Measurements from ENCODE around the gene BAZ2A. TPM values are rescaled to one million over a fixed set of nuclear protein-coding genes. Genes with fewer than 3 reads are reported as not detected.

The BAZ2A gene
- total and polyA plus RNA-seq, 7 donors = 14.4 to 91.1 (median 46.6) TPM

DNA sequence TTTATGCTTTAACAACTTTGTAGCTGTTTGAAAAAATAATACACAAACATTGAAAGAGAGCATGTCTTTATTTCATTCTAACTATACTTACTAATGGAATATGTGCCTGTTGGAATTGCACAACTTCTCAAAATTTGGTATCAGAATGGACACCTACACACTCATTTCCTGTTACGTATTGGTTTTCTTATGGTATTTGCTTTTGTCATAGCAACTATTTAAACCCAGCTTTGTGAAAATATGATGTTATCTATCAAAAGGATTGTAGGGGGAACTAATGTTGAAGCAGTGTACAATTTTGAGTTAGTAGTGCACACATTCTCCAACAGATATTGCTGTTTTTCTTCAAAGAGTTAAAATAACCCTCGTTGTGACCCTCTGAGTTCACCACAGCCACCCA is 55.9 kb downstream of the BAZ2A start:
- WGBS, 2 donors = 65 to 71% methylated on average over 2 of the region's 2 CpGs
- Histone ChIP-seq H3K4me3 (no peak overlapping the region), H3K27me3 (no peaks in the 10 kb centered on the region), H3K27ac (no peak overlapping the region), H3K36me3 (peaks cover 0 to 49% (median 17%) of the 10 kb centered on the region in 4 donors), H3K9me3 (no peaks in the 10 kb centered on the region), H3K4me1 (peaks cover 0 to 9% (median 4%) of the 10 kb centered on the region in 4 donors)
- TF ChIP-seq POLR2AphosphoS5 (IDR thresholded peaks at IDR 0.05) = no peak
- TF ChIP-seq, protein P1, sequence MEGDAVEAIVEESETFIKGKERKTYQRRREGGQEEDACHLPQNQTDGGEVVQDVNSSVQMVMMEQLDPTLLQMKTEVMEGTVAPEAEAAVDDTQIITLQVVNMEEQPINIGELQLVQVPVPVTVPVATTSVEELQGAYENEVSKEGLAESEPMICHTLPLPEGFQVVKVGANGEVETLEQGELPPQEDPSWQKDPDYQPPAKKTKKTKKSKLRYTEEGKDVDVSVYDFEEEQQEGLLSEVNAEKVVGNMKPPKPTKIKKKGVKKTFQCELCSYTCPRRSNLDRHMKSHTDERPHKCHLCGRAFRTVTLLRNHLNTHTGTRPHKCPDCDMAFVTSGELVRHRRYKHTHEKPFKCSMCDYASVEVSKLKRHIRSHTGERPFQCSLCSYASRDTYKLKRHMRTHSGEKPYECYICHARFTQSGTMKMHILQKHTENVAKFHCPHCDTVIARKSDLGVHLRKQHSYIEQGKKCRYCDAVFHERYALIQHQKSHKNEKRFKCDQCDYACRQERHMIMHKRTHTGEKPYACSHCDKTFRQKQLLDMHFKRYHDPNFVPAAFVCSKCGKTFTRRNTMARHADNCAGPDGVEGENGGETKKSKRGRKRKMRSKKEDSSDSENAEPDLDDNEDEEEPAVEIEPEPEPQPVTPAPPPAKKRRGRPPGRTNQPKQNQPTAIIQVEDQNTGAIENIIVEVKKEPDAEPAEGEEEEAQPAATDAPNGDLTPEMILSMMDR (IDR thresholded peaks at IDR 0.05) = no peak
- no peak for TF ChIP-seq POLR2A (IDR thresholded peaks at IDR 0.05)
- no peak for TF ChIP-seq EP300 (IDR thresholded peaks at IDR 0.05)
- intact Hi-C loops (cut with DNase I) = loop anchor here (5.0 kb wide), 1 partner anchor 58 kb away; the partner anchor contains the start of gene BAZ2A
- DNase-seq = no peak

DNA sequence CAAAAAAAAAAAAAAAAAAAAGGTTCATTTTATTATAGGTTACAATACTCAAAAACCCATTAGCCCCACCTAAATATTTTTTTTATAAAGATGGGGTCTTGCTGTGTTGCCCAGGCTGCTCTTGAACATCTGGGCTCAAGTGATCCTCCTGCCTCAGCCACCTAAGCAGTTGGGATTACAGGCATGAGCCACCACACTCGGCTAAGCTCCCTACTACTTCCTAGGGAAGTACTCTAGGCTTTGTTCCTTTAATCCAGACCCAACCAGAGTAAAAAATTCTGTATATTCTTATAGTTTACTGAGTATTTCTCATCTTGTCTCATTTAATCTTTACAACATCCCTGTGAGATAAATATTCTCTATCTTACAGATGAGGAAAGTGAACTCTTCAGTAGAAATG is 57.8 kb downstream of the BAZ2A start:
- no peaks in the 10 kb centered on the region for H3K9me3 ChIP-seq
- H3K27ac ChIP-seq = no peak overlapping the region
- TF ChIP-seq POLR2AphosphoS5 (IDR thresholded peaks at IDR 0.05) = no peak
- TF ChIP-seq, protein P1 (IDR thresholded peaks at IDR 0.05) = no peak
- no peak for TF ChIP-seq EP300 (IDR thresholded peaks at IDR 0.05)
- no peak for TF ChIP-seq POLR2A (IDR thresholded peaks at IDR 0.05)
- H3K4me1 ChIP-seq = peaks cover 0 to 9% (median 4%) of the 10 kb centered on the region in 4 donors
- peaks cover 0 to 42% (median 13%) of the 10 kb centered on the region in 4 donors for H3K36me3 ChIP-seq
- H3K4me3 ChIP-seq = no peak overlapping the region
- DNase-seq = no peak
- no peaks in the 10 kb centered on the region for H3K27me3 ChIP-seq
- 85 to 86% methylated on average over 1 of the region's 1 CpG for WGBS, 2 donors
- intact Hi-C loops (cut with DNase I) = loop anchor here (5.0 kb wide), 1 partner anchor 60 kb away; the partner anchor contains the start of gene BAZ2A

DNA sequence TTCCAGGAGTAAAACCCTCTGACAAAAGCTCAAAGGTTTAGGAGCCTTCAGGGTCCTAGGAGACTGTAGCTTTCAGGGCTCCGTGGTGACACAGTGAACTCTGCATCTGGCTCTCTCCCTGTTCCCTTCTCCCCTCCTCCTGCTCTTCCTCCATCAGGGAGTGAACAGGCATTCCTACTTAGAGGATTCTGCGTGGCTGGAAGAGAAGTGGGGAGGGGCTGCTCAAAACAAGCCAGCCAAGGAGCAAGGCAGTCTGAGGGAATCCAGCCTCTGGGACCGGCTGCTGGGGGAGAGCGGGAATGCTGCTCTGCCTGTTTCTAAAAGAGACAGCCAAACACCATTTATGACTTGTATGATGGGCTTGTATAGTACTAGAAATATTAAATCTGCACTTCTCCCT is 59.0 kb downstream of the BAZ2A start:
- no peaks in the 10 kb centered on the region for H3K27me3 ChIP-seq
- no peak for DNase-seq
- no peak overlapping the region for H3K4me3 ChIP-seq
- peak in 1 of 4 donors; percentile 10 for TF ChIP-seq POLR2AphosphoS5 (IDR thresholded peaks at IDR 0.05)
- TF ChIP-seq, protein P1 (IDR thresholded peaks at IDR 0.05) = no peak
- TF ChIP-seq EP300 (IDR thresholded peaks at IDR 0.05) = no peak
- TF ChIP-seq POLR2A (IDR thresholded peaks at IDR 0.05) = no peak
- peak overlapping the region; percentile 37 to 61 (median 46) for H3K27ac ChIP-seq
- WGBS, 2 donors = 78 to 80% methylated on average over 4 of the region's 4 CpGs
- H3K4me1 ChIP-seq = peaks cover 0 to 19% (median 12%) of the 10 kb centered on the region in 4 donors
- intact Hi-C loops (cut with DNase I) = loop anchor here (5.0 kb wide), 1 partner anchor 61 kb away; the partner anchor contains the start of gene BAZ2A
- peaks cover 0 to 41% (median 13%) of the 10 kb centered on the region in 4 donors for H3K36me3 ChIP-seq
- no peaks in the 10 kb centered on the region for H3K9me3 ChIP-seq

DNA sequence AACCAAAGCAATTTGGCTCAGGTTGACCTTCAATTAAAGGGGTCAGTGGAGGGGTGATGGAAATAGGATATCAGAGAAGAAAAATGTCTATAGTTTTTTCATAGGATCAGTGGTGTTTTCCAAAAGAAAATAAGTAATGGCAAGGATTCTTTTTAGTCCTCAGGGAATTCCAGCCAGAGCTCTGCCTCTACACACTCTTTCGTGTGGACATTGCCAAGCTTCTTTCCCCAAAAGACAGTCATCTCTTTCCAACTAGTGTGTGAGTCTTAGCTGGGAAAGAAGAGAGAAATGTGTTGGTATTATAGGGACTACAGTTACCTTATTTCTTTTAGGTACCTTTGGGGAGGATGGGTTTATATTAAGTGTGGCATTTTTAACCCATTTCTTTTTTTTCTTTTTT is 62.0 kb downstream of the BAZ2A start:
- H3K4me1 ChIP-seq = peaks cover 0 to 29% (median 22%) of the 10 kb centered on the region in 4 donors
- peak overlapping the region in 3 of 4 donors; percentile 29 to 54 (median 37) for H3K27ac ChIP-seq
- TF ChIP-seq EP300 (IDR thresholded peaks at IDR 0.05) = no peak
- no peak for TF ChIP-seq POLR2AphosphoS5 (IDR thresholded peaks at IDR 0.05)
- TF ChIP-seq, protein P1 (IDR thresholded peaks at IDR 0.05) = no peak
- TF ChIP-seq POLR2A (IDR thresholded peaks at IDR 0.05) = no peak
- no peak for DNase-seq
- no peak overlapping the region for H3K4me3 ChIP-seq
- H3K9me3 ChIP-seq = no peaks in the 10 kb centered on the region
- H3K36me3 ChIP-seq = peaks cover 0 to 36% (median 6%) of the 10 kb centered on the region in 4 donors
- H3K27me3 ChIP-seq = no peaks in the 10 kb centered on the region
- WGBS, 2 donors = 86 to 92% methylated on average over 1 of the region's 1 CpG
- intact Hi-C loops (cut with DNase I) = no loop called here

All from sigmoid colon (tissue), 7 donors.